SK-N-SH (cell line): Measurements from ENCODE around the gene PDZD2. TPM values are rescaled to one million over a fixed set of nuclear protein-coding genes. Genes with fewer than 3 reads are reported as not detected.
"Not testable (repeated sequence)": the region's sequence is repeated elsewhere in the genome, so short reads cannot be mapped to it uniquely, and the experiment has no call there.

Experiments
- CTCF ChIA-PET: fragments of 300-600, 350-600 bp; formaldehyde crosslinking; extraction: SDS; loops from one replicate; lab custom pipeline; 2021; lab: Yijun Ruan, JAX
- POLR2A ChIA-PET: fragments of 350-600 bp; sonication (Branson Sonifier 250); formaldehyde crosslinking; extraction: SDS; loops from one replicate; lab custom pipeline; 2020; ENCODE audit warnings: antibody characterized with exemption, inconsistent platforms; lab: Yijun Ruan, JAX
- DNase-seq: peaks from one replicate; pipeline ENCODE4 v3.0.0; 2012
- H2AFZ ChIP-seq: fragments of 200-600 bp; sonication (generic); 2 replicates; pipeline ENCODE4 v1.8.1; 2016; ENCODE audit warnings: antibody characterized with exemption, mild to moderate bottlenecking, low read depth
- H3F3A ChIP-seq: fragments of 200-600 bp; sonication (generic); replicated peaks from 2 replicates; pipeline ENCODE3; 2016; ENCODE audit warnings: antibody characterized with exemption, mild to moderate bottlenecking; ENCODE audit not compliant: insufficient read depth
- H3K27ac ChIP-seq, 2 experiments: fragments of 200-500 bp in 1 of 2; fragments of 200-600 bp in 1 of 2; sonication (Bioruptor generic) in 1 of 2; sonication (generic), shearing (Covaris generic) in 1 of 2; 2 replicates each; pipeline versions ENCODE4 v1.5.1 to v1.6.1; 2014 to 2016; ENCODE audit warnings: low read depth in 2 of 2, inconsistent platforms in 1 of 2, low read length in 1 of 2, mild to moderate bottlenecking in 1 of 2, mixed read lengths in 1 of 2
- H3K27me3 ChIP-seq: fragments of 200-600 bp; sonication (generic), shearing (Covaris generic); 2 replicates; pipeline ENCODE4 v1.6.1; 2016; ENCODE audit warnings: mixed run types; ENCODE audit not compliant: insufficient read depth
- H3K36me3 ChIP-seq, 2 experiments: fragments of 200-500 bp in 1 of 2; fragments of 200-600 bp in 1 of 2; sonication (Bioruptor generic) in 1 of 2; sonication (generic) in 1 of 2; replicated peaks in 1 of 2; 2 replicates each; pipeline versions ENCODE3 to v1.5.1; 2014 to 2016; ENCODE audit warnings: low read length in 1 of 2, mild to moderate bottlenecking in 1 of 2; ENCODE audit not compliant: insufficient read depth in 2 of 2, control insufficient read depth in 1 of 2
- H3K4me1 ChIP-seq, 2 experiments: fragments of 200-500 bp in 1 of 2; fragments of 200-600 bp in 1 of 2; sonication (Bioruptor generic) in 1 of 2; sonication (generic), shearing (Covaris generic) in 1 of 2; 2 replicates each; pipeline versions ENCODE4 v1.5.1 to v1.6.1; 2014 to 2016; ENCODE audit warnings: low read depth in 1 of 2, low read length in 1 of 2, mixed run types in 1 of 2; ENCODE audit not compliant: insufficient read depth in 2 of 2, control insufficient read depth in 1 of 2
- H3K4me2 ChIP-seq: fragments of 200-600 bp; sonication (generic), shearing (Covaris generic); 2 replicates; pipeline ENCODE4 v1.6.1; 2017; ENCODE audit warnings: mixed run types
- H3K4me3 ChIP-seq, 2 experiments: fragments of 200-500 bp in 1 of 2; fragments of 200-600 bp in 1 of 2; sonication (Bioruptor generic) in 1 of 2; sonication (generic), shearing (Covaris generic) in 1 of 2; 2 replicates each; pipeline versions ENCODE4 v1.5.1 to v1.8.1; 2014 to 2016; ENCODE audit warnings: low read depth in 2 of 2, inconsistent platforms in 1 of 2, low read length in 1 of 2, mild to moderate bottlenecking in 1 of 2, mixed read lengths in 1 of 2, moderate library complexity in 1 of 2
- H3K79me2 ChIP-seq: fragments of 200-600 bp; sonication (generic); 2 replicates; pipeline ENCODE4 v1.8.1; 2017; ENCODE audit warnings: mild to moderate bottlenecking; ENCODE audit not compliant: insufficient read depth
- H3K9ac ChIP-seq: fragments of 200-600 bp; sonication (generic); 2 replicates; pipeline ENCODE4 v1.6.1; 2017; ENCODE audit warnings: mixed run types
- H3K9me2 ChIP-seq: fragments of 200-600 bp; sonication (generic); 2 replicates; pipeline ENCODE4 v1.6.1; 2017; ENCODE audit warnings: mixed run types
- H3K9me3 ChIP-seq: fragments of 200-600 bp; sonication (generic); 2 replicates; pipeline ENCODE4 v1.6.1; 2017; ENCODE audit warnings: mixed run types, mild to moderate bottlenecking, moderate library complexity
- H4K20me1 ChIP-seq: fragments of 200-600 bp; sonication (generic); 2 replicates; pipeline ENCODE4 v1.6.1; 2017; ENCODE audit warnings: mild to moderate bottlenecking, mixed run types; ENCODE audit not compliant: insufficient read depth
- ELF1 ChIP-seq: IDR thresholded peaks from 2 replicates; pipeline ENCODE4 v1.4.0; 2012
- EZH2phosphoT487 ChIP-seq: fragments of 200-600 bp; sonication (generic); IDR thresholded peaks from 2 replicates; pipeline ENCODE4 v1.6.1; 2017; ENCODE audit warnings: low read depth, mixed run types, mild to moderate bottlenecking, antibody characterized with exemption, moderate library complexity, borderline replicate concordance
- FOXM1 ChIP-seq: IDR thresholded peaks from 2 replicates; pipeline ENCODE4 v1.4.0; 2012; ENCODE audit warnings: low read depth, mild to moderate bottlenecking
- GABPA ChIP-seq: IDR thresholded peaks from 2 replicates; pipeline ENCODE4 v1.4.0; 2012; ENCODE audit warnings: low read depth, mild to moderate bottlenecking
- MEF2A ChIP-seq: IDR thresholded peaks from 2 replicates; pipeline ENCODE4 v1.4.0; 2012; ENCODE audit warnings: low read depth, borderline replicate concordance
- MXI1 ChIP-seq: IDR thresholded peaks from 2 replicates; pipeline ENCODE4 v1.6.1; 2012; ENCODE audit warnings: mild to moderate bottlenecking, low read depth, low read length, improper control_type of control experiment
- SIN3A ChIP-seq: IDR thresholded peaks from 2 replicates; pipeline ENCODE4 v1.6.1; 2012; ENCODE audit warnings: low read depth, mild to moderate bottlenecking, low read length, moderate library complexity, borderline replicate concordance
- WGBS: methylation state at CpG from one replicate; pipeline ENCODE4 v1.1.6; 2017; ENCODE audit warnings: low lambda C conversion rate; 5-methylcytosine and 5-hydroxymethylcytosine counted together
- polyA plus RNA-seq, 3 experiments: library from polyadenylated mRNA; depleted of rRNA; stranded (reverse); fragments of >200 nt; gene quantifications; 2 replicates each; pipeline ENCODE4 v1.2.3, GENCODE V29; 2012
- TF ChIP-seq, protein P1 (sequence below): fragments of 150-350 bp; IDR thresholded peaks from 2 replicates; pipeline ENCODE4 v1.6.1; 2016; ENCODE audit warnings: mild to moderate bottlenecking, low read depth, low read length
- TF ChIP-seq, protein P2 (sequence below): IDR thresholded peaks from 2 replicates; pipeline ENCODE4 v1.4.0; 2012; ENCODE audit warnings: low read depth, borderline replicate concordance
- TF ChIP-seq, protein P3 (sequence below): IDR thresholded peaks from 2 replicates; pipeline ENCODE4 v1.6.1; 2012; ENCODE audit warnings: mild to moderate bottlenecking, low read depth, low read length, moderate library complexity

Gene PDZD2
- polyA plus RNA-seq, 1 of the 3 experiments (the other 2 are of a cell fraction), result 0.13 TPM

DNA sequence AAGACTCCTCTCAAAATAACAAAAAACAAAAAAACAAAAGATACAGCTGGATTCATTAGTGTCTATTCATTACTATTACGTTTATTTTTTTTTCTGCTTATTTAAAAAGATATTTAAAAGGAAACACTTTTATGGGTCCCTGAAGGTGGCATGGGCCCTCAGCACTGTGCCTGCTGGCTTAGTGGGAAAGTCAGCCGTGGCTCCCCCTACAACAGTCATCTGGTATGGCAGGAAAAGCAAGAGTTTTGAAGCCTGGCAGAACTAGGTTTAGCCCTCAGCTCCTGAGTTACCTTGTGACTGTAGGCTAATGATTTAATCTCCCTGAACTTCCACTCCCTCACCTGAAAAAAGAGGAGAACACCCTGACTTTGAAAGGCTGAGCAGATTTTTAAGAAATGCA is 399.6 kb downstream of the PDZD2 start:
- Histone ChIP-seq H3K79me2 (no peaks in the 10 kb centered on the region), H4K20me1 (no peaks in the 10 kb centered on the region), H3K4me1 (no peaks in the 10 kb centered on the region), H3K9me3 (no peaks in the 10 kb centered on the region), H3F3A (no peaks in the 10 kb centered on the region), H2AFZ (no peak overlapping the region), H3K27me3 (no peaks in the 10 kb centered on the region; the same call in 1 of the 2 replicates), H3K9ac (no peak overlapping the region), H3K4me2 (no peak overlapping the region), H3K36me3 (no peaks in the 10 kb centered on the region), H3K27ac (no peak overlapping the region), H3K4me3 (no peak overlapping the region), H3K9me2 (no peaks in the 10 kb centered on the region)
- WGBS, result 55% methylated on average over 2 of the region's 2 CpGs
- TF ChIP-seq SIN3A (no peak), EZH2phosphoT487 (no peak), MXI1 (no peak), GABPA (no peak), ELF1 (no peak), FOXM1 (no peak), MEF2A (no peak)
- TF ChIP-seq, protein P1, sequence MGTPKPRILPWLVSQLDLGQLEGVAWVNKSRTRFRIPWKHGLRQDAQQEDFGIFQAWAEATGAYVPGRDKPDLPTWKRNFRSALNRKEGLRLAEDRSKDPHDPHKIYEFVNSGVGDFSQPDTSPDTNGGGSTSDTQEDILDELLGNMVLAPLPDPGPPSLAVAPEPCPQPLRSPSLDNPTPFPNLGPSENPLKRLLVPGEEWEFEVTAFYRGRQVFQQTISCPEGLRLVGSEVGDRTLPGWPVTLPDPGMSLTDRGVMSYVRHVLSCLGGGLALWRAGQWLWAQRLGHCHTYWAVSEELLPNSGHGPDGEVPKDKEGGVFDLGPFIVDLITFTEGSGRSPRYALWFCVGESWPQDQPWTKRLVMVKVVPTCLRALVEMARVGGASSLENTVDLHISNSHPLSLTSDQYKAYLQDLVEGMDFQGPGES, result no peak
- TF ChIP-seq, protein P2, sequence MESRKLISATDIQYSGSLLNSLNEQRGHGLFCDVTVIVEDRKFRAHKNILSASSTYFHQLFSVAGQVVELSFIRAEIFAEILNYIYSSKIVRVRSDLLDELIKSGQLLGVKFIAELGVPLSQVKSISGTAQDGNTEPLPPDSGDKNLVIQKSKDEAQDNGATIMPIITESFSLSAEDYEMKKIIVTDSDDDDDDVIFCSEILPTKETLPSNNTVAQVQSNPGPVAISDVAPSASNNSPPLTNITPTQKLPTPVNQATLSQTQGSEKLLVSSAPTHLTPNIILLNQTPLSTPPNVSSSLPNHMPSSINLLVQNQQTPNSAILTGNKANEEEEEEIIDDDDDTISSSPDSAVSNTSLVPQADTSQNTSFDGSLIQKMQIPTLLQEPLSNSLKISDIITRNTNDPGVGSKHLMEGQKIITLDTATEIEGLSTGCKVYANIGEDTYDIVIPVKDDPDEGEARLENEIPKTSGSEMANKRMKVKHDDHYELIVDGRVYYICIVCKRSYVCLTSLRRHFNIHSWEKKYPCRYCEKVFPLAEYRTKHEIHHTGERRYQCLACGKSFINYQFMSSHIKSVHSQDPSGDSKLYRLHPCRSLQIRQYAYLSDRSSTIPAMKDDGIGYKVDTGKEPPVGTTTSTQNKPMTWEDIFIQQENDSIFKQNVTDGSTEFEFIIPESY, result no peak
- TF ChIP-seq, protein P3, sequence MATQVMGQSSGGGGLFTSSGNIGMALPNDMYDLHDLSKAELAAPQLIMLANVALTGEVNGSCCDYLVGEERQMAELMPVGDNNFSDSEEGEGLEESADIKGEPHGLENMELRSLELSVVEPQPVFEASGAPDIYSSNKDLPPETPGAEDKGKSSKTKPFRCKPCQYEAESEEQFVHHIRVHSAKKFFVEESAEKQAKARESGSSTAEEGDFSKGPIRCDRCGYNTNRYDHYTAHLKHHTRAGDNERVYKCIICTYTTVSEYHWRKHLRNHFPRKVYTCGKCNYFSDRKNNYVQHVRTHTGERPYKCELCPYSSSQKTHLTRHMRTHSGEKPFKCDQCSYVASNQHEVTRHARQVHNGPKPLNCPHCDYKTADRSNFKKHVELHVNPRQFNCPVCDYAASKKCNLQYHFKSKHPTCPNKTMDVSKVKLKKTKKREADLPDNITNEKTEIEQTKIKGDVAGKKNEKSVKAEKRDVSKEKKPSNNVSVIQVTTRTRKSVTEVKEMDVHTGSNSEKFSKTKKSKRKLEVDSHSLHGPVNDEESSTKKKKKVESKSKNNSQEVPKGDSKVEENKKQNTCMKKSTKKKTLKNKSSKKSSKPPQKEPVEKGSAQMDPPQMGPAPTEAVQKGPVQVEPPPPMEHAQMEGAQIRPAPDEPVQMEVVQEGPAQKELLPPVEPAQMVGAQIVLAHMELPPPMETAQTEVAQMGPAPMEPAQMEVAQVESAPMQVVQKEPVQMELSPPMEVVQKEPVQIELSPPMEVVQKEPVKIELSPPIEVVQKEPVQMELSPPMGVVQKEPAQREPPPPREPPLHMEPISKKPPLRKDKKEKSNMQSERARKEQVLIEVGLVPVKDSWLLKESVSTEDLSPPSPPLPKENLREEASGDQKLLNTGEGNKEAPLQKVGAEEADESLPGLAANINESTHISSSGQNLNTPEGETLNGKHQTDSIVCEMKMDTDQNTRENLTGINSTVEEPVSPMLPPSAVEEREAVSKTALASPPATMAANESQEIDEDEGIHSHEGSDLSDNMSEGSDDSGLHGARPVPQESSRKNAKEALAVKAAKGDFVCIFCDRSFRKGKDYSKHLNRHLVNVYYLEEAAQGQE, result no peak
- ChIA-PET POLR2A (no interaction called here), CTCF (interaction anchor here (0.9 to 1.2 kb wide), 2 partner anchors 11 to 38 kb away, joined by 4 read pairs; no protein-coding TSS in a partner anchor)
- DNase-seq, result no peak

DNA sequence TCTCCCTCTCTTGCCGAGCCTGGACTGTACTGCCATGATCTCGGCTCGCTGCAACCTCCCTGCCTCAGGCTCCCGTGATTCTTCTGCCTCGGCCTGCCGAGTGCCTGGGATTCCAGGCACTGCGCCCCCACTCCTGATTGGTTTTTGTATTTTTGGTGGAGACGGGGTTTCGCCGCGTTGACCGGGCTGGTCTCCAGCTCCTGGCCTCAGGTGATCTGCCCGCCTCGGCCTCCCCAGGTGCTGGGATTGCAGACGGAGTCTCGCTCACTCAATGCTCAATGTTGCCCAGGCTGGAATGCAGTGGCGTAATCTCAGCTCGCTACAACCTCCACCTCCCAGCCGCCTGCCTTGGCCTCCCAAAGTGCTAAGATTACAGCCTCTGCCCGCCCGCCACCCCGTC is 400.2 kb downstream of the PDZD2 start:
- not testable (repeated sequence) for DNase-seq, H3K79me2 ChIP-seq
- CTCF ChIA-PET, result interaction anchor here (1.2 kb wide), 1 partner anchor 38 kb away, joined by 4 read pairs; no protein-coding TSS in a partner anchor

DNA sequence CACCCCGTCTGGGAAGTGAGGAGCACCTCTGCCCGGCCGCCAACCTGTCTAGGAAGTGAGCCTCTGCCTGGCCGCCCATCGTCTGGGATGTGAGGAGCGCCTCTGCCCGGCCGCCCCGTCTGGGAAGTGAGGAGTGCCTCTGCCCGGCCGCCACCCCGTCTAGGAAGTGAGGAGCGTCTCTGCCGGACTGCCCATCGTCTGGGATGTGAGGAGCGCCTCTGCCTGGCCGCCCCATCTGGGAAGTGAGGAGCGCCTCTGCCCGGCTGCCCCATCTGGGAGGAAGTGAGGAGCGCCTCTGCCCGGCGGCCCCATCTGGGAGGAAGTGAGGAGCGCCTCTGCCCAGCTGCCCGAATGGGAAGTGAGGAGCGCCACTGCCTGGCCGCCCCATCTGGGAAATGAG is 400.7 kb downstream of the PDZD2 start:
- H3K9me2 ChIP-seq, H3K36me3 ChIP-seq, H3K27ac ChIP-seq, H3F3A ChIP-seq, DNase-seq, POLR2A ChIA-PET, H2AFZ ChIP-seq, CTCF ChIA-PET, H3K4me1 ChIP-seq, H3K9me3 ChIP-seq, H3K4me3 ChIP-seq, H3K4me2 ChIP-seq, H3K9ac ChIP-seq, H4K20me1 ChIP-seq, H3K27me3 ChIP-seq, H3K79me2 ChIP-seq: not testable (repeated sequence)
- WGBS, result no CpG with 5 or more reads among the region's 26 CpGs

More for the DNA sequence above, 400.2 kb downstream of the PDZD2 start:
- H3K36me3 ChIP-seq, H2AFZ ChIP-seq, POLR2A ChIA-PET, H3K27me3 ChIP-seq, H3K9me2 ChIP-seq, H3K4me1 ChIP-seq, H3K4me3 ChIP-seq, H4K20me1 ChIP-seq, H3K9me3 ChIP-seq, H3K27ac ChIP-seq, H3F3A ChIP-seq, H3K9ac ChIP-seq, H3K4me2 ChIP-seq: not testable (repeated sequence)
- WGBS, result 90% methylated on average over 11 of the region's 22 CpGs

DNA sequence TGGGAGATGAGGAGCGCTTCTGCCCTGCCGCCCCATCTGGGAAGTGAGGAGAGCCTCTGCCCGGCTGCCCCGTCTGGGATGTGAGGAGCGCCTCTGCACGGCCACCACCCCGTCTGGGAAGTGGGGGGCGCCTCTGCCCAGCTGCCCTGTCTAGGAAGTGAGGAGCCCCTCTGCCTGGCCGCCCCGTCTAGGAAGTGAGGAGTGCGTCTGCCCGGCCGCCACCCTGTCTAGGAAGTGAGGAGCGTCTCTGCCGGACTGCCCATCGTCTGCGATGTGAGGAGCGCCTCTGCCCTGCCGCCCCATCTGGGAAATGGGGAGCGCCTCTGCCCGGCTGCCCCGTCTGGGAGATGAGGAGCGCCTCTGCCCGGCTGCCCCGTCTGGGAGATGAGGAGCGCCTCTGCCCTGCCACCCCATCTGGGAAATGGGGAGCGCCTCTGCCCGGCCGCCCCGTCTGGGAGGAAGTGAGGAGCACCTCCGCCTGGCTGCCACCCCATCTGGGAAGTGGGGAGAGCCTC is 401.3 kb downstream of the PDZD2 start:
- POLR2A ChIA-PET, H4K20me1 ChIP-seq, H3F3A ChIP-seq, H3K27ac ChIP-seq, DNase-seq, H3K4me1 ChIP-seq, H3K4me3 ChIP-seq, H3K79me2 ChIP-seq, H3K9me3 ChIP-seq, H3K9ac ChIP-seq, CTCF ChIA-PET, H3K36me3 ChIP-seq, H3K9me2 ChIP-seq, H3K27me3 ChIP-seq, H3K4me2 ChIP-seq, H2AFZ ChIP-seq: not testable (repeated sequence)
- WGBS, result 100% methylated on average over 2 of the region's 31 CpGs
